Neural cell (in vitro differentiated cells): ENCODE measurements around the gene SSBP3. TPM values are rescaled to one million over a fixed set of nuclear protein-coding genes. Genes with fewer than 3 reads are reported as not detected.

Experiments
- H2AFZ ChIP-seq: fragments of 200-600, 300-800 bp; sonication (generic), shearing (Covaris generic); 2 replicates; pipeline ENCODE4 v1.6.0; 2014; ENCODE audit warnings: low read depth, mild to moderate bottlenecking, antibody characterized with exemption, low read length, moderate library complexity
- H3F3A ChIP-seq: fragments of 200-600 bp; shearing (Covaris generic); 2 replicates; pipeline ENCODE4 v1.6.1; 2016; ENCODE audit warnings: mild to moderate bottlenecking, moderate library complexity, mixed read lengths, antibody characterized with exemption, low read length; ENCODE audit not compliant: insufficient read depth, poor library complexity, severe bottlenecking
- H3K27ac ChIP-seq: fragments of 200-600, 300-800 bp; sonication (generic), shearing (Covaris generic); 2 replicates; pipeline ENCODE4 v1.5.1; 2014; ENCODE audit warnings: mild to moderate bottlenecking, low read length, moderate library complexity
- H3K27me3 ChIP-seq: fragments of 300-800, 200-600 bp; sonication (generic), shearing (Covaris generic); 2 replicates; pipeline ENCODE4 v1.6.0; 2014; ENCODE audit warnings: mild to moderate bottlenecking, low read depth, low read length, moderate library complexity; ENCODE audit not compliant: insufficient read depth
- H3K36me3 ChIP-seq: fragments of 300-800, 200-600 bp; sonication (generic), shearing (Covaris generic); 2 replicates; pipeline ENCODE4 v1.5.1; 2014; ENCODE audit warnings: mild to moderate bottlenecking, antibody characterized with exemption, low read length, moderate library complexity; ENCODE audit not compliant: insufficient read depth
- H3K4me2 ChIP-seq: fragments of 300-800, 200-600 bp; sonication (generic), shearing (Covaris generic); 2 replicates; pipeline ENCODE4 v1.6.0; 2014; ENCODE audit warnings: mild to moderate bottlenecking, low read length
- H3K4me3 ChIP-seq: fragments of 300-800, 200-600 bp; sonication (generic), shearing (Covaris generic); 2 replicates; pipeline ENCODE4 v1.5.1; 2014; ENCODE audit warnings: mild to moderate bottlenecking, low read length, moderate library complexity
- H3K79me2 ChIP-seq: fragments of 200-600 bp; shearing (Covaris generic); replicated peaks from 2 replicates; pipeline ENCODE4 v1.6.0; 2014; ENCODE audit warnings: mild to moderate bottlenecking, low read length, moderate library complexity; ENCODE audit not compliant: insufficient read depth
- H3K9ac ChIP-seq: fragments of 300-800, 200-600 bp; sonication (generic), shearing (Covaris generic); 2 replicates; pipeline ENCODE4 v1.6.1; 2016; ENCODE audit warnings: mild to moderate bottlenecking, low read length, mixed read lengths
- H3K9me2 ChIP-seq: fragments of 200-600 bp; shearing (Covaris generic); 2 replicates; pipeline ENCODE4 v1.6.1; 2016; ENCODE audit warnings: mild to moderate bottlenecking, low read length, mixed read lengths; ENCODE audit not compliant: insufficient read depth
- H3K9me3 ChIP-seq: fragments of 200-600, 300-800 bp; sonication (generic), shearing (Covaris generic); 2 replicates; pipeline ENCODE4 v1.6.1; 2016; ENCODE audit warnings: mild to moderate bottlenecking, mixed run types, low read length, moderate library complexity, mixed read lengths
- H4K20me1 ChIP-seq: fragments of 200-600 bp; shearing (Covaris generic); 2 replicates; pipeline ENCODE4 v1.6.1; 2016; ENCODE audit warnings: mild to moderate bottlenecking, mixed run types; ENCODE audit not compliant: insufficient read depth
- CTCF ChIP-seq: fragments of 450-650 bp; IDR thresholded peaks from 2 replicates; pipeline ENCODE4 v1.5.1; 2014; ENCODE audit warnings: antibody characterized with exemption, mild to moderate bottlenecking, moderate library complexity; ENCODE audit not compliant: poor library complexity, severe bottlenecking
- EP300 ChIP-seq: fragments of 450-650 bp; conservative IDR thresholded peaks from 2 replicates; pipeline ENCODE4 v1.6.1; 2014; ENCODE audit warnings: antibody characterized with exemption, mild to moderate bottlenecking, moderate library complexity; ENCODE audit not compliant: poor library complexity, severe bottlenecking
- EZH2 ChIP-seq: fragments of 200-600, 300-800 bp; shearing (Covaris generic), sonication (generic); IDR thresholded peaks from 2 replicates; pipeline ENCODE4 v1.6.1; 2014; ENCODE audit warnings: antibody characterized with exemption, low read length, borderline replicate concordance, mild to moderate bottlenecking; ENCODE audit not compliant: insufficient read depth, poor library complexity, severe bottlenecking
- MXI1 ChIP-seq: fragments of 450-650 bp; conservative IDR thresholded peaks from 2 replicates; pipeline ENCODE4 v1.6.1; 2014; ENCODE audit warnings: antibody characterized with exemption, mild to moderate bottlenecking; ENCODE audit not compliant: poor library complexity, severe bottlenecking
- POLR2AphosphoS5 ChIP-seq: IDR thresholded peaks from 2 replicates; pipeline ENCODE4 v1.6.1; 2012
- RAD21 ChIP-seq: fragments of 450-650 bp; conservative IDR thresholded peaks from 2 replicates; pipeline ENCODE4 v1.6.1; 2014; ENCODE audit warnings: antibody characterized with exemption, mild to moderate bottlenecking, moderate library complexity
- SMC3 ChIP-seq: fragments of 450-650 bp; conservative IDR thresholded peaks from 2 replicates; pipeline ENCODE4 v1.6.1; 2014; ENCODE audit warnings: antibody characterized with exemption, mild to moderate bottlenecking, moderate library complexity; ENCODE audit not compliant: poor library complexity
- TAF1 ChIP-seq: IDR thresholded peaks from 2 replicates; pipeline ENCODE4 v1.6.1; 2012; ENCODE audit warnings: low read depth
- polyA plus RNA-seq: library from polyadenylated mRNA; depleted of rRNA; stranded (reverse); fragments of >200 nt; gene quantifications from 2 replicates; pipeline ENCODE4 v1.2.3, GENCODE V29; 2014
- TF ChIP-seq, protein P1 (sequence below): IDR thresholded peaks from 2 replicates; pipeline ENCODE4 v1.6.1; 2012; ENCODE audit warnings: borderline replicate concordance

Gene SSBP3
- polyA plus RNA-seq, 1 donor from 2014 or later: 77.4 TPM

DNA sequence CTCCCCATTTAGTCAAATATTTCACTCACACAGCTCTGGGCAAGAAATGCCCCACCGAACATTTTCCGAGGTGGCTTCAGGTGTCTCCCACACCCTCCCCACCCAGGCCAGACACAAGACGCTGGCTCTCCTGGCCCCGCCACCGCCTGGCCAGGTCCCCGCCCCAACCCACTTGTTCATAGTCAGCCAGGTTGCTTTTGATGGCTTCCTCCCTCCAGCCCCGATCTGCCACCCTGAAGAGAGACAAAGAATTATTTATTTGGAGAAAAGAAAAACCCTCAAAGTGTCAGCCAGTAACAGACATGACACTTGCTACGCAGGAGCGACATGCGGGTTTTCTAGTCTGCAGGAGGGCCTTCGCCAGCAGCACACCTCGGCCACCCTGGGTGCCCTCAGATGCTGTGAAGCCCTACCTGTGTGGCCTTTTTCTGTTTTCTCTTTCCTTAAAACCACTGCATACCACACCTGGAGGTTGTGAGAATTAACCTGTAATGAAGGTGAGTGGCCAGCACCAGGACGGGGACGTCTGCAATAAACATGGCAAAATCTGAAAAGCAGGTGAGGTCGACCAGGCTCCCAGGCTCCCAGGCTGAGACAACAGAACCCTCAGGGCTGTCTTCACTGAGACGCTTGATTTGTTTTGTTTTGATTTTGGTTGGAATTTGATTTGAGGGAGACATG is 27.2 kb downstream of the SSBP3 start:
- TF ChIP-seq EP300: no peak
- no peak for TF ChIP-seq MXI1
- no peak for TF ChIP-seq POLR2AphosphoS5
- TF ChIP-seq, protein P1, sequence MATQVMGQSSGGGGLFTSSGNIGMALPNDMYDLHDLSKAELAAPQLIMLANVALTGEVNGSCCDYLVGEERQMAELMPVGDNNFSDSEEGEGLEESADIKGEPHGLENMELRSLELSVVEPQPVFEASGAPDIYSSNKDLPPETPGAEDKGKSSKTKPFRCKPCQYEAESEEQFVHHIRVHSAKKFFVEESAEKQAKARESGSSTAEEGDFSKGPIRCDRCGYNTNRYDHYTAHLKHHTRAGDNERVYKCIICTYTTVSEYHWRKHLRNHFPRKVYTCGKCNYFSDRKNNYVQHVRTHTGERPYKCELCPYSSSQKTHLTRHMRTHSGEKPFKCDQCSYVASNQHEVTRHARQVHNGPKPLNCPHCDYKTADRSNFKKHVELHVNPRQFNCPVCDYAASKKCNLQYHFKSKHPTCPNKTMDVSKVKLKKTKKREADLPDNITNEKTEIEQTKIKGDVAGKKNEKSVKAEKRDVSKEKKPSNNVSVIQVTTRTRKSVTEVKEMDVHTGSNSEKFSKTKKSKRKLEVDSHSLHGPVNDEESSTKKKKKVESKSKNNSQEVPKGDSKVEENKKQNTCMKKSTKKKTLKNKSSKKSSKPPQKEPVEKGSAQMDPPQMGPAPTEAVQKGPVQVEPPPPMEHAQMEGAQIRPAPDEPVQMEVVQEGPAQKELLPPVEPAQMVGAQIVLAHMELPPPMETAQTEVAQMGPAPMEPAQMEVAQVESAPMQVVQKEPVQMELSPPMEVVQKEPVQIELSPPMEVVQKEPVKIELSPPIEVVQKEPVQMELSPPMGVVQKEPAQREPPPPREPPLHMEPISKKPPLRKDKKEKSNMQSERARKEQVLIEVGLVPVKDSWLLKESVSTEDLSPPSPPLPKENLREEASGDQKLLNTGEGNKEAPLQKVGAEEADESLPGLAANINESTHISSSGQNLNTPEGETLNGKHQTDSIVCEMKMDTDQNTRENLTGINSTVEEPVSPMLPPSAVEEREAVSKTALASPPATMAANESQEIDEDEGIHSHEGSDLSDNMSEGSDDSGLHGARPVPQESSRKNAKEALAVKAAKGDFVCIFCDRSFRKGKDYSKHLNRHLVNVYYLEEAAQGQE: no peak
- TF ChIP-seq EZH2: no peak
- TF ChIP-seq RAD21: no peak
- TF ChIP-seq SMC3: no peak
- TF ChIP-seq CTCF: no peak
- no peak for TF ChIP-seq TAF1
- Histone ChIP-seq H3K9me2 (no peaks in the 10 kb centered on the region), H3K4me2 (no peak overlapping the region), H3K9ac (peak overlapping the region; percentile 44), H4K20me1 (peaks cover 6% of the 10 kb centered on the region), H3K36me3 (peaks cover 8% of the 10 kb centered on the region), H3K9me3 (no peaks in the 10 kb centered on the region), H2AFZ (no peak overlapping the region), H3K27me3 (no peaks in the 10 kb centered on the region), H3K27ac (peak overlapping the region; percentile 24), H3F3A (no peaks in the 10 kb centered on the region), H3K79me2 (peaks cover 87% of the 10 kb centered on the region), H3K4me3 (peak overlapping the region; percentile 40)

DNA sequence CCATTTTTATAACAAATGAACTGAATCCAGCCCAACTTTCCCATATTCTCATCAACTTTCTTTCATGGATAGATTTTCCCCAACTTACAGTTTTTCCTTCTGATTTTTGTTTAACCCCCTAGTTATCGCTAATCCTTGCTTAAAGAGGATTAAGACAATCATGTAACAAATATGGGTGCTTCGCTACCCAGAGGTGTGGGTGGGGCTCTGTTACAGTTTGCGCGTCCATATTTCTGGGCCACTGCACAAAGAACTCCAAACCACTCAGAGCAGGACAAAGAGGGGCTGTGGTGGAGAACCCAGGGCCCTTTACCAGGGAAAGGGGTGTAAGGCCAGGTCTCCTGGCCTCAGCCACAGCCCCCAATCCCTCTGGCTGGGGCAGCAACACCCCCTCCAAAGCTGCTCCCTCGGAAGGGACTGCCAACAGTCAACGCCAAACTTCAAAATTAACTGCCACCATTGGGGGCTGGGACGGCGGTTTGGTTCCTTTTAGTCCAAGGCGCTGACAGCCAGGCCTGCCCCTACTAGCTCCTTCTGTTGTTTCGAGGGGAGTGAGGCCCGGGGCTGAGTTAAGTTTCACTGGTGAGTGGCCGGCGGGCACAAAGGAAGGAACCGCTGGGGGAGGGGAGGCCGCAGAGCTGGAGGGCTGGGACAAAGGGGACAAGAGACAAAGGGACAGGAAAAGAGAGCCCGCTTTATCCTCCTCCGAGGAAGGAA is 27.9 kb downstream of the SSBP3 start:
- H3K27ac ChIP-seq: peak overlapping the region; percentile 24
- peaks cover 6% of the 10 kb centered on the region for H4K20me1 ChIP-seq
- peak overlapping the region; percentile 40 for H3K4me3 ChIP-seq
- TF ChIP-seq RAD21 (no peak), TAF1 (no peak), CTCF (no peak), SMC3 (no peak), MXI1 (no peak)
- peaks cover 88% of the 10 kb centered on the region for H3K79me2 ChIP-seq
- peaks cover 8% of the 10 kb centered on the region for H3K36me3 ChIP-seq
- no peak overlapping the region for H2AFZ ChIP-seq
- H3F3A ChIP-seq: no peaks in the 10 kb centered on the region
- H3K9me2 ChIP-seq: no peaks in the 10 kb centered on the region
- H3K9ac ChIP-seq: peak overlapping the region; percentile 44
- no peaks in the 10 kb centered on the region for H3K27me3 ChIP-seq
- H3K4me2 ChIP-seq: no peak overlapping the region
- no peaks in the 10 kb centered on the region for H3K9me3 ChIP-seq
